Panc1 (cell line): Measurements from ENCODE around the gene LINC01488. TPM values are rescaled to one million over a fixed set of nuclear protein-coding genes. Genes with fewer than 3 reads are reported as not detected.

Experiments
- ATAC-seq: fragments of 200-7000 bp; cut with Tn5 transposase; 2 replicates; pipeline ENCODE4 v1.9.1; 2020; ENCODE audit warnings: mild to moderate bottlenecking, moderate library complexity
- BruUV-seq: library from RNA; stranded (reverse); fragments of 400-500 nt; replicated peaks from 2 replicates; lab custom pipeline; 2021; lab: Mats Ljungman, UMichigan
- CTCF ChIA-PET: fragments of 300-600 bp; sonication (Branson Sonifier 250); formaldehyde crosslinking; loops from one replicate; lab custom pipeline; 2022; ENCODE audit warnings: antibody characterized with exemption; lab: Charles Lee
- POLR2A ChIA-PET: fragments of 300-600 bp; sonication (Branson Sonifier 250); formaldehyde crosslinking; loops from one replicate; lab custom pipeline; 2022; ENCODE audit warnings: antibody characterized with exemption; lab: Charles Lee
- DNase-seq: peaks from one replicate; pipeline ENCODE4 v3.0.0-alpha.2; 2010; ENCODE audit warnings: low read depth, low spot score
- H3K27ac ChIP-seq: 2 replicates; pipeline ENCODE4 v1.5.1; 2011; ENCODE audit warnings: mild to moderate bottlenecking, low read length, inconsistent platforms
- H3K27me3 ChIP-seq: fragments of 200-500 bp; sonication (Bioruptor generic); 2 replicates; pipeline ENCODE4 v1.6.0; 2014; ENCODE audit warnings: low read length, inconsistent platforms; ENCODE audit not compliant: control insufficient read depth, insufficient read depth
- H3K36me3 ChIP-seq: fragments of 200-500 bp; sonication (Bioruptor generic); 2 replicates; pipeline ENCODE4 v1.5.1; 2014; ENCODE audit warnings: inconsistent platforms, mild to moderate bottlenecking, low read length, moderate library complexity; ENCODE audit not compliant: control insufficient read depth, insufficient read depth
- H3K4me1 ChIP-seq: 2 replicates; pipeline ENCODE4 v1.5.1; 2011; ENCODE audit warnings: inconsistent platforms, mild to moderate bottlenecking, low read length, moderate library complexity; ENCODE audit not compliant: control insufficient read depth, insufficient read depth
- H3K4me3 ChIP-seq, 2 experiments: 2 replicates each; pipeline ENCODE4 v1.5.1; 2011 to 2012; ENCODE audit warnings: low read depth in 2 of 2, low read length in 2 of 2, mild to moderate bottlenecking in 2 of 2, inconsistent platforms in 1 of 2, moderate library complexity in 1 of 2
- H3K9me3 ChIP-seq: fragments of 200-500 bp; sonication (Bioruptor generic); 2 replicates; pipeline ENCODE4 v1.5.1; 2014; ENCODE audit warnings: low read depth, mild to moderate bottlenecking, inconsistent platforms, low read length, moderate library complexity; ENCODE audit not compliant: control insufficient read depth, insufficient read depth
- POLR2AphosphoS5 ChIP-seq: IDR thresholded peaks from 2 replicates; pipeline ENCODE4 v1.6.1; 2012; ENCODE audit warnings: mild to moderate bottlenecking, low read depth, low read length, moderate library complexity
- SIN3A ChIP-seq: IDR thresholded peaks from 2 replicates; pipeline ENCODE4 v1.6.1; 2012; ENCODE audit warnings: low read depth, mild to moderate bottlenecking, low read length, moderate library complexity, borderline replicate concordance; ENCODE audit not compliant: insufficient read depth
- TCF7L2 ChIP-seq: IDR thresholded peaks from 2 replicates; pipeline ENCODE4 v1.6.1; 2011; ENCODE audit warnings: mild to moderate bottlenecking, low read depth, low read length, inconsistent platforms
- in situ Hi-C: cut with HindIII; loops from 2 replicates; pipeline ENCODE4 v1.10.0; 2016; ENCODE audit warnings: low sequenced_read_pairs, low pct_unique_long_range_greater_than_20kb
- intact Hi-C: fragments of 100-400 bp; cut with micrococcal nuclease; formaldehyde crosslinking; loops from one replicate; pipeline ENCODE4 v1.10.0; 2022; ENCODE audit not compliant: unreplicated experiment
- total RNA-seq: library from RNA; stranded (reverse); gene quantifications from one replicate; pipeline ENCODE4 v1.2.1, GENCODE V29; 2021; ENCODE audit not compliant: unreplicated experiment
- TF ChIP-seq, protein P1 (sequence below), 2 experiments: IDR thresholded peaks; 2 replicates each; pipeline ENCODE4 v1.6.1; 2011 to 2012; ENCODE audit warnings: low read depth in 2 of 2, control low read depth in 1 of 2, low read length in 1 of 2, mild to moderate bottlenecking in 1 of 2, moderate library complexity in 1 of 2; ENCODE audit not compliant: insufficient read depth in 1 of 2
- TF ChIP-seq, protein P2 (sequence below): fragments of 450-650 bp; IDR thresholded peaks from 2 replicates; pipeline ENCODE4 v1.5.1; 2017; ENCODE audit warnings: mild to moderate bottlenecking

Gene LINC01488
- total RNA-seq, 1 experiment from 2014 or later: not detected

DNA sequence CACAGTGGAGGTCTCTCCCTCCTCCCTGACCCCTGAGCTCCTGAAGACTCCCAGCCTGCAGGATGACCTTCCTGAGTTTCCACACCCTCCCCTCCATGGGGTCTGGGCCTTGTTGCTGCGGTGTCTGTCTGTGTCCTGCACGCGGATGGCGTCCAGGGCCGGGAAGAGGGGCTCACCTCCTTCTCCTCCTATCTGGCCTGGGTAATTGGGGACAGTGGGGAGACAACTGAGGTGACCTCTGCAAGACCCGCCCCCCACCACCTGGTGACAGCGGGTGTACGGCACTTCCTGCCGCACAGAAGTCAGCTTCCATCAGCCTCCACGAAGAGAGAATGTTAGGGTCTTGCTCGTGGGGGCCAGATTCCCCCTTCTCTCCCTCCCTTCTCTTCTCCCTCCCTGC is 31.7 kb downstream of the LINC01488 start:
- DNase-seq: no peak
- Histone ChIP-seq H3K27ac (no peak overlapping the region), H3K36me3 (no peaks in the 10 kb centered on the region), H3K9me3 (no peaks in the 10 kb centered on the region), H3K4me1 (no peaks in the 10 kb centered on the region), H3K27me3 (no peaks in the 10 kb centered on the region), H3K4me3 (no peak overlapping the region)
- TF ChIP-seq, protein P1, sequence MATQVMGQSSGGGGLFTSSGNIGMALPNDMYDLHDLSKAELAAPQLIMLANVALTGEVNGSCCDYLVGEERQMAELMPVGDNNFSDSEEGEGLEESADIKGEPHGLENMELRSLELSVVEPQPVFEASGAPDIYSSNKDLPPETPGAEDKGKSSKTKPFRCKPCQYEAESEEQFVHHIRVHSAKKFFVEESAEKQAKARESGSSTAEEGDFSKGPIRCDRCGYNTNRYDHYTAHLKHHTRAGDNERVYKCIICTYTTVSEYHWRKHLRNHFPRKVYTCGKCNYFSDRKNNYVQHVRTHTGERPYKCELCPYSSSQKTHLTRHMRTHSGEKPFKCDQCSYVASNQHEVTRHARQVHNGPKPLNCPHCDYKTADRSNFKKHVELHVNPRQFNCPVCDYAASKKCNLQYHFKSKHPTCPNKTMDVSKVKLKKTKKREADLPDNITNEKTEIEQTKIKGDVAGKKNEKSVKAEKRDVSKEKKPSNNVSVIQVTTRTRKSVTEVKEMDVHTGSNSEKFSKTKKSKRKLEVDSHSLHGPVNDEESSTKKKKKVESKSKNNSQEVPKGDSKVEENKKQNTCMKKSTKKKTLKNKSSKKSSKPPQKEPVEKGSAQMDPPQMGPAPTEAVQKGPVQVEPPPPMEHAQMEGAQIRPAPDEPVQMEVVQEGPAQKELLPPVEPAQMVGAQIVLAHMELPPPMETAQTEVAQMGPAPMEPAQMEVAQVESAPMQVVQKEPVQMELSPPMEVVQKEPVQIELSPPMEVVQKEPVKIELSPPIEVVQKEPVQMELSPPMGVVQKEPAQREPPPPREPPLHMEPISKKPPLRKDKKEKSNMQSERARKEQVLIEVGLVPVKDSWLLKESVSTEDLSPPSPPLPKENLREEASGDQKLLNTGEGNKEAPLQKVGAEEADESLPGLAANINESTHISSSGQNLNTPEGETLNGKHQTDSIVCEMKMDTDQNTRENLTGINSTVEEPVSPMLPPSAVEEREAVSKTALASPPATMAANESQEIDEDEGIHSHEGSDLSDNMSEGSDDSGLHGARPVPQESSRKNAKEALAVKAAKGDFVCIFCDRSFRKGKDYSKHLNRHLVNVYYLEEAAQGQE (IDR thresholded peaks at IDR 0.05; ENCODE audit: insufficient read depth in 1 of 2, low read depth in 2 of 2, low read length in 1 of 2): no peak
- TF ChIP-seq POLR2AphosphoS5: no peak
- TF ChIP-seq SIN3A: no peak
- no peak for TF ChIP-seq TCF7L2
- TF ChIP-seq, protein P2, sequence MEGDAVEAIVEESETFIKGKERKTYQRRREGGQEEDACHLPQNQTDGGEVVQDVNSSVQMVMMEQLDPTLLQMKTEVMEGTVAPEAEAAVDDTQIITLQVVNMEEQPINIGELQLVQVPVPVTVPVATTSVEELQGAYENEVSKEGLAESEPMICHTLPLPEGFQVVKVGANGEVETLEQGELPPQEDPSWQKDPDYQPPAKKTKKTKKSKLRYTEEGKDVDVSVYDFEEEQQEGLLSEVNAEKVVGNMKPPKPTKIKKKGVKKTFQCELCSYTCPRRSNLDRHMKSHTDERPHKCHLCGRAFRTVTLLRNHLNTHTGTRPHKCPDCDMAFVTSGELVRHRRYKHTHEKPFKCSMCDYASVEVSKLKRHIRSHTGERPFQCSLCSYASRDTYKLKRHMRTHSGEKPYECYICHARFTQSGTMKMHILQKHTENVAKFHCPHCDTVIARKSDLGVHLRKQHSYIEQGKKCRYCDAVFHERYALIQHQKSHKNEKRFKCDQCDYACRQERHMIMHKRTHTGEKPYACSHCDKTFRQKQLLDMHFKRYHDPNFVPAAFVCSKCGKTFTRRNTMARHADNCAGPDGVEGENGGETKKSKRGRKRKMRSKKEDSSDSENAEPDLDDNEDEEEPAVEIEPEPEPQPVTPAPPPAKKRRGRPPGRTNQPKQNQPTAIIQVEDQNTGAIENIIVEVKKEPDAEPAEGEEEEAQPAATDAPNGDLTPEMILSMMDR: no peak
- 0 out of 2 replicates have a peak, but pooled peaks have one; percentile 32 for ATAC-seq
- BruUV-seq: no TSS peak
- CTCF ChIA-PET: no interaction called here
- intact Hi-C loops (no loop called here), in situ Hi-C loops (no loop called here)
- POLR2A ChIA-PET: no interaction called here

DNA sequence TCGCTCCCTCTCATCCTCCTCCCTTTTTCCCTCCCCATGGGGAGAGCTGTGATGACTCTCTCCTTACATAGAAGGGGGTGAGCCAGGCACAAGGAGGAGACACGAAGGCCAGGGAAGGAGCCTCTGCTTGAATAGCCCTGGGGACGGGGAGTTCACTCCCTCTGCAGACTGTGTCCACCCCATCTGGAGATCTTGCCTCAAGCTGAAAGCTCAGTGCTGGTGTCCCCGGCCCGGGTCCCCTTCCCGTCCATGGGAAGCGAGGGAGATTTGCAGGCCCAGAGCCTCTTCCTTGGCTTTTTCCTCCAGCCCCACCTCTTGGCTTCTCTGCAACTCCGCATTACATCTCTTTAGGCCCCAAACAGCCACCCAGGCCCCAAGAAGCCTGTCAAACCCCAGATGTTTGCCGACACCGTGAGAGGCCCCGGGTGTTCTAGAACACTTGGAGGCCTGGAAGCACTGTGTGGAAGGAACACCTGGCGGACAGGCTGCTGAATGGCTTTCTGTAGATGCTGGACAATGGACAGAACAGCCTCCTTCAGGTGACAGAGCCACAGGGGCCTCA is 32.3 kb downstream of the LINC01488 start:
- POLR2A ChIA-PET: no interaction called here
- CTCF ChIA-PET: interaction anchor here (0.6 kb wide), 1 partner anchor 391 kb away, joined by 3 read pairs; no protein-coding TSS in a partner anchor
- H3K27me3 ChIP-seq: no peaks in the 10 kb centered on the region
- no peaks in the 10 kb centered on the region for H3K36me3 ChIP-seq
- H3K27ac ChIP-seq: no peak overlapping the region
- no peaks in the 10 kb centered on the region for H3K4me1 ChIP-seq
- DNase-seq: no peak
- no TSS peak for BruUV-seq
- ATAC-seq: no peak
- TF ChIP-seq, protein P1 (IDR thresholded peaks at IDR 0.05; ENCODE audit: insufficient read depth in 1 of 2, low read depth in 2 of 2, low read length in 1 of 2): no peak
- TF ChIP-seq, protein P2: no peak
- TF ChIP-seq POLR2AphosphoS5 (no peak), SIN3A (no peak), TCF7L2 (no peak)
- intact Hi-C loops (no loop called here), in situ Hi-C loops (no loop called here)
- no peak overlapping the region for H3K4me3 ChIP-seq
- H3K9me3 ChIP-seq: no peaks in the 10 kb centered on the region
